Mammary epithelial cell (primary cell): ENCODE measurements around the gene APOBEC3H.

ENCODE experiments used
- EZH2 ChIP-seq: IDR thresholded peaks from 2 replicates; pipeline ENCODE4 v1.6.1; 2012; ENCODE audit warnings: low read length, inconsistent platforms, borderline replicate concordance
- TF ChIP-seq, protein P1 (sequence below), 2 donors: IDR thresholded peaks in 1 of 2; conservative IDR thresholded peaks in 1 of 2; 2 replicates each; pipeline ENCODE4 v1.5.1; 2011 to 2012; ENCODE audit warnings: inconsistent platforms in 2 of 2, low read length in 2 of 2, mild to moderate bottlenecking in 2 of 2, control low read depth in 1 of 2, low read depth in 1 of 2; ENCODE audit not compliant: insufficient read depth in 1 of 2; ENCODE audit errors: extremely low read depth in 1 of 2

- TF ChIP-seq, protein P1, sequence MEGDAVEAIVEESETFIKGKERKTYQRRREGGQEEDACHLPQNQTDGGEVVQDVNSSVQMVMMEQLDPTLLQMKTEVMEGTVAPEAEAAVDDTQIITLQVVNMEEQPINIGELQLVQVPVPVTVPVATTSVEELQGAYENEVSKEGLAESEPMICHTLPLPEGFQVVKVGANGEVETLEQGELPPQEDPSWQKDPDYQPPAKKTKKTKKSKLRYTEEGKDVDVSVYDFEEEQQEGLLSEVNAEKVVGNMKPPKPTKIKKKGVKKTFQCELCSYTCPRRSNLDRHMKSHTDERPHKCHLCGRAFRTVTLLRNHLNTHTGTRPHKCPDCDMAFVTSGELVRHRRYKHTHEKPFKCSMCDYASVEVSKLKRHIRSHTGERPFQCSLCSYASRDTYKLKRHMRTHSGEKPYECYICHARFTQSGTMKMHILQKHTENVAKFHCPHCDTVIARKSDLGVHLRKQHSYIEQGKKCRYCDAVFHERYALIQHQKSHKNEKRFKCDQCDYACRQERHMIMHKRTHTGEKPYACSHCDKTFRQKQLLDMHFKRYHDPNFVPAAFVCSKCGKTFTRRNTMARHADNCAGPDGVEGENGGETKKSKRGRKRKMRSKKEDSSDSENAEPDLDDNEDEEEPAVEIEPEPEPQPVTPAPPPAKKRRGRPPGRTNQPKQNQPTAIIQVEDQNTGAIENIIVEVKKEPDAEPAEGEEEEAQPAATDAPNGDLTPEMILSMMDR (conservative IDR thresholded peaks at IDR 0.05 in 1 of 2, IDR thresholded peaks at IDR 0.05 in 1 of 2; ENCODE audit: extremely low read depth in 1 of 2, insufficient read depth in 1 of 2, low read depth in 1 of 2, low read length in 2 of 2), result no peak
- no peak for TF ChIP-seq EZH2
These were observed 23.9 kb downstream of the APOBEC3H start for GRCh38 chr22:39120983-39121382.
